KMS-11 (cell line): ENCODE results near the gene SPEM3.
"Not testable (repeated sequence)": the region's sequence is repeated elsewhere in the genome, so short reads cannot be mapped to it uniquely, and the experiment has no call there.

Source experiments
- H2AFZ ChIP-seq: fragments of 200-600 bp; sonication (generic); 2 replicates; pipeline ENCODE4 v1.6.1; 2016; ENCODE audit warnings: antibody characterized with exemption, mixed run types, low read depth
- H3K27ac ChIP-seq: fragments of 200-600 bp; sonication (generic); 2 replicates; pipeline ENCODE4 v1.6.1; 2016; ENCODE audit warnings: mild to moderate bottlenecking, mixed run types
- H3K27me3 ChIP-seq: fragments of 200-600 bp; sonication (generic); 2 replicates; pipeline ENCODE4 v1.6.1; 2017; ENCODE audit warnings: mild to moderate bottlenecking, low read depth, mixed run types, moderate library complexity; ENCODE audit not compliant: insufficient read depth
- H3K36me3 ChIP-seq: fragments of 200-600 bp; sonication (generic); 2 replicates; pipeline ENCODE4 v1.6.1; 2017; ENCODE audit warnings: mild to moderate bottlenecking, mixed run types; ENCODE audit not compliant: insufficient read depth
- H3K4me1 ChIP-seq: fragments of 200-600 bp; sonication (generic); 2 replicates; pipeline ENCODE4 v1.6.1; 2016; ENCODE audit warnings: mild to moderate bottlenecking, low read depth, mixed run types; ENCODE audit not compliant: poor library complexity, severe bottlenecking
- H3K4me2 ChIP-seq: fragments of 200-600 bp; sonication (generic); 2 replicates; pipeline ENCODE4 v1.7.0; 2016; ENCODE audit warnings: mild to moderate bottlenecking, mixed run types
- H3K4me3 ChIP-seq: fragments of 200-600 bp; sonication (generic); IDR thresholded peaks from 2 replicates; pipeline ENCODE4 v1.6.1; 2017; ENCODE audit warnings: low read depth, low read length, mixed read lengths; ENCODE audit not compliant: insufficient read depth
- H3K79me2 ChIP-seq: fragments of 200-600 bp; sonication (generic); 2 replicates; pipeline ENCODE4 v1.6.1; 2016; ENCODE audit warnings: low read depth, mixed run types; ENCODE audit not compliant: insufficient read depth
- H3K9ac ChIP-seq: fragments of 200-600 bp; sonication (generic); 2 replicates; pipeline ENCODE4 v1.6.1; 2016; ENCODE audit warnings: mild to moderate bottlenecking, mixed run types
- H4K20me1 ChIP-seq: fragments of 200-600 bp; sonication (generic); 2 replicates; pipeline ENCODE4 v1.6.1; 2016; ENCODE audit warnings: mild to moderate bottlenecking, mixed run types; ENCODE audit not compliant: insufficient read depth
- CTCF ChIP-seq: fragments of 200-600 bp; sonication (generic); conservative IDR thresholded peaks from 2 replicates; pipeline ENCODE4 v1.6.1; 2017; ENCODE audit warnings: low read depth, mild to moderate bottlenecking, antibody characterized with exemption, low read length, moderate library complexity, mixed read lengths

The SPEM3 gene

GRCh38 chr17:7467498-7467897, 38.8 kb downstream of the SPEM3 start:
- Histone ChIP-seq H3K79me2 (no peaks in the 10 kb centered on the region), H3K4me1 (no peaks in the 10 kb centered on the region), H3K27ac (no peak overlapping the region), H3K9ac (no peak overlapping the region), H3K4me3 (no peak overlapping the region), H3K27me3 (no peaks in the 10 kb centered on the region), H3K4me2 (no peak overlapping the region), H2AFZ (no peak overlapping the region), H3K36me3 (no peaks in the 10 kb centered on the region), H4K20me1 (no peaks in the 10 kb centered on the region)
- no peak for TF ChIP-seq CTCF

- Histone ChIP-seq H3K79me2 (no peaks in the 10 kb centered on the region), H3K27me3 (no peaks in the 10 kb centered on the region), H3K36me3 (no peaks in the 10 kb centered on the region), H3K9ac (no peak overlapping the region), H4K20me1 (no peaks in the 10 kb centered on the region), H2AFZ (no peak overlapping the region), H3K4me3 (no peak overlapping the region), H3K4me2 (no peak overlapping the region), H3K27ac (no peak overlapping the region), H3K4me1 (no peaks in the 10 kb centered on the region)
- TF ChIP-seq CTCF = no peak
Measured at GRCh38 chr17:7468290-7468689, 39.6 kb downstream of the SPEM3 start.

GRCh38 chr17:7468804-7469389, 40.2 kb downstream of the SPEM3 start:
- H3K36me3 ChIP-seq = no peaks in the 10 kb centered on the region
- H3K4me1 ChIP-seq = no peaks in the 10 kb centered on the region
- H3K4me3 ChIP-seq = no peak overlapping the region
- H3K27me3 ChIP-seq = no peaks in the 10 kb centered on the region
- TF ChIP-seq CTCF = no peak
- no peak overlapping the region for H2AFZ ChIP-seq
- H3K79me2 ChIP-seq = no peaks in the 10 kb centered on the region
- no peak overlapping the region for H3K9ac ChIP-seq
- H3K4me2 ChIP-seq = no peak overlapping the region
- no peak overlapping the region for H3K27ac ChIP-seq
- H4K20me1 ChIP-seq = no peaks in the 10 kb centered on the region

GRCh38 chr17:7469843-7470242, 41.2 kb downstream of the SPEM3 start:
- H3K4me2 ChIP-seq, H3K79me2 ChIP-seq, H3K4me1 ChIP-seq, H2AFZ ChIP-seq, H3K36me3 ChIP-seq, H3K9ac ChIP-seq, H3K27me3 ChIP-seq, H3K27ac ChIP-seq, H3K4me3 ChIP-seq, H4K20me1 ChIP-seq: not testable (repeated sequence)

- H2AFZ ChIP-seq, H3K27ac ChIP-seq, H3K79me2 ChIP-seq, H3K9ac ChIP-seq, H4K20me1 ChIP-seq, H3K4me3 ChIP-seq, H3K4me2 ChIP-seq, H3K36me3 ChIP-seq, H3K4me1 ChIP-seq, H3K27me3 ChIP-seq: not testable (repeated sequence)
Measured at GRCh38 chr17:7470457-7470973, 41.9 kb downstream of the SPEM3 start.
